ENCODE results near the gene SCAF4. TPM values are rescaled to one million over a fixed set of nuclear protein-coding genes. Genes with fewer than 3 reads are reported as not detected.
"Not testable (repeated sequence)": the region's sequence is repeated elsewhere in the genome, so short reads cannot be mapped to it uniquely, and the experiment has no call there.

The SCAF4 gene
- 10 to 100 TPM; 39.6 to 40.5 TPM for total RNA-seq

GRCh38 chr21:31731857-31732596 is at the start of gene SCAF4:
Gene SCAF4, minus strand, starts transcription at chr21:31732118. Its CDS starts 426 bp downstream, at chr21:31731692.
- H3K4me3 Mint-ChIP-seq: peak within 1 kb of the TSS; percentile 83
- H3K9me3 Mint-ChIP-seq: no peaks in the 10 kb centered on the region
- CTCF ChIA-PET: no interaction called here
- peak within 1 kb of the TSS; percentile 64 for H3K27ac Mint-ChIP-seq
- H3K4me1 Mint-ChIP-seq (ENCODE audit: low read depth): peaks cover 18% of the 10 kb centered on the region
- H3K27me3 Mint-ChIP-seq (ENCODE audit: low read depth): no peaks in the 10 kb centered on the region
- intact Hi-C loops (cut with micrococcal nuclease): loop anchor here (1.0 to 5.0 kb wide), 9 partner anchors 9 to 1040 kb away; partner anchors contain the start of genes KRTAP21-3, MIS18A, PAXBP1 and SOD1
- DNase-seq: peak; percentile 75
- H3K36me3 Mint-ChIP-seq (ENCODE audit: low read depth): peaks cover 4% of the 10 kb centered on the region

- Mint-ChIP-seq H3K36me3 (ENCODE audit: low read depth) (no peaks in the 10 kb centered on the region), H3K27ac (no peak overlapping the region), H3K9me3 (no peaks in the 10 kb centered on the region), H3K27me3 (ENCODE audit: low read depth) (peaks cover 4% of the 10 kb centered on the region), H3K4me1 (ENCODE audit: low read depth) (no peaks in the 10 kb centered on the region), H3K4me3 (no peak overlapping the region)
- intact Hi-C loops (cut with micrococcal nuclease): no loop called here
- CTCF ChIA-PET: interaction anchor here (1.6 kb wide), 1 partner anchor 9 kb away, joined by 4 read pairs; no protein-coding TSS in a partner anchor
- DNase-seq: no peak
Observed at GRCh38 chr21:31780944-31781343, 49.0 kb upstream of the SCAF4 start.

- H3K4me1 Mint-ChIP-seq (ENCODE audit: low read depth): no peaks in the 10 kb centered on the region
- intact Hi-C loops (cut with micrococcal nuclease): no loop called here
- CTCF ChIA-PET: no interaction called here
Observed at GRCh38 chr21:31778546-31778945, 46.6 kb upstream of the SCAF4 start.

GRCh38 chr21:31777857-31778256 is 45.9 kb upstream of the SCAF4 start:
- no peak overlapping the region for H3K27ac Mint-ChIP-seq
- H3K4me3 Mint-ChIP-seq: no peak overlapping the region
- no peaks in the 10 kb centered on the region for H3K4me1 Mint-ChIP-seq (ENCODE audit: low read depth)
- H3K9me3 Mint-ChIP-seq: no peaks in the 10 kb centered on the region
- no peaks in the 10 kb centered on the region for H3K36me3 Mint-ChIP-seq (ENCODE audit: low read depth)
- CTCF ChIA-PET: no interaction called here
- intact Hi-C loops (cut with micrococcal nuclease): no loop called here
- peaks cover 4% of the 10 kb centered on the region for H3K27me3 Mint-ChIP-seq (ENCODE audit: low read depth)
- no peak for DNase-seq

More at GRCh38 chr21:31778546-31778945, 46.6 kb upstream of the SCAF4 start:
- no peak overlapping the region for H3K4me3 Mint-ChIP-seq
- no peaks in the 10 kb centered on the region for H3K9me3 Mint-ChIP-seq
- H3K27me3 Mint-ChIP-seq (ENCODE audit: low read depth): peaks cover 4% of the 10 kb centered on the region
- H3K36me3 Mint-ChIP-seq (ENCODE audit: low read depth): no peaks in the 10 kb centered on the region
- H3K27ac Mint-ChIP-seq: no peak overlapping the region
- DNase-seq: no peak

- H3K4me3 Mint-ChIP-seq: no peak overlapping the region
- no peaks in the 10 kb centered on the region for H3K4me1 Mint-ChIP-seq (ENCODE audit: low read depth)
- H3K9me3 Mint-ChIP-seq: no peaks in the 10 kb centered on the region
- H3K27ac Mint-ChIP-seq: no peak overlapping the region
- CTCF ChIA-PET: interaction anchor here (1.6 kb wide), 1 partner anchor 12 kb away, joined by 4 read pairs; no protein-coding TSS in a partner anchor
- no peak for DNase-seq
- intact Hi-C loops (cut with micrococcal nuclease): no loop called here
- no peaks in the 10 kb centered on the region for H3K27me3 Mint-ChIP-seq (ENCODE audit: low read depth)
- no peaks in the 10 kb centered on the region for H3K36me3 Mint-ChIP-seq (ENCODE audit: low read depth)
Observed at GRCh38 chr21:31774031-31774430, 42.1 kb upstream of the SCAF4 start.

- intact Hi-C loops (cut with micrococcal nuclease): no loop called here
- CTCF ChIA-PET: interaction anchor here (1.7 kb wide), 1 partner anchor 8 kb away, joined by 4 read pairs; no protein-coding TSS in a partner anchor
- Mint-ChIP-seq H3K36me3 (ENCODE audit: low read depth) (no peaks in the 10 kb centered on the region), H3K4me1 (ENCODE audit: low read depth) (no peaks in the 10 kb centered on the region), H3K4me3 (no peak overlapping the region), H3K27ac (no peak overlapping the region), H3K27me3 (ENCODE audit: low read depth) (no peaks in the 10 kb centered on the region), H3K9me3 (no peaks in the 10 kb centered on the region)
- no peak for DNase-seq
Observed at GRCh38 chr21:31772674-31773555, 41.0 kb upstream of the SCAF4 start.

GRCh38 chr21:31771685-31772084 is 39.8 kb upstream of the SCAF4 start:
- Mint-ChIP-seq H3K4me1 (ENCODE audit: low read depth) (peaks cover 2% of the 10 kb centered on the region), H3K9me3 (no peaks in the 10 kb centered on the region), H3K4me3 (no peak overlapping the region), H3K27ac (no peak overlapping the region), H3K27me3 (ENCODE audit: low read depth) (no peaks in the 10 kb centered on the region), H3K36me3 (ENCODE audit: low read depth) (no peaks in the 10 kb centered on the region)
- CTCF ChIA-PET: interaction anchor here (1.7 kb wide), 1 partner anchor 10 kb away, joined by 4 read pairs; no protein-coding TSS in a partner anchor
- intact Hi-C loops (cut with micrococcal nuclease): no loop called here
- no peak for DNase-seq

GRCh38 chr21:31768710-31769109 is 36.8 kb upstream of the SCAF4 start:
- H3K9me3 Mint-ChIP-seq: no peaks in the 10 kb centered on the region
- H3K27ac Mint-ChIP-seq: no peak overlapping the region
- CTCF ChIA-PET: no interaction called here

GRCh38 chr21:31766899-31767298 is 35.0 kb upstream of the SCAF4 start:
- Mint-ChIP-seq H3K27ac (no peak overlapping the region), H3K27me3 (ENCODE audit: low read depth) (peaks cover 3% of the 10 kb centered on the region), H3K4me1 (ENCODE audit: low read depth) (peaks cover 3% of the 10 kb centered on the region), H3K36me3 (ENCODE audit: low read depth) (no peaks in the 10 kb centered on the region), H3K4me3 (no peak overlapping the region), H3K9me3 (no peaks in the 10 kb centered on the region)
- intact Hi-C loops (cut with micrococcal nuclease): no loop called here
- CTCF ChIA-PET: no interaction called here
- no peak for DNase-seq

More at GRCh38 chr21:31768710-31769109, 36.8 kb upstream of the SCAF4 start:
- Mint-ChIP-seq H3K36me3 (ENCODE audit: low read depth) (no peaks in the 10 kb centered on the region), H3K27me3 (ENCODE audit: low read depth) (no peaks in the 10 kb centered on the region), H3K4me3 (no peak overlapping the region), H3K4me1 (ENCODE audit: low read depth) (peaks cover 3% of the 10 kb centered on the region)
- no peak for DNase-seq
- intact Hi-C loops (cut with micrococcal nuclease): no loop called here

GRCh38 chr21:31765850-31766249 is 33.9 kb upstream of the SCAF4 start:
- CTCF ChIA-PET; H3K9me3 Mint-ChIP-seq; H3K36me3 Mint-ChIP-seq (ENCODE audit: low read depth); H3K4me3 Mint-ChIP-seq; H3K4me1 Mint-ChIP-seq (ENCODE audit: low read depth); H3K27ac Mint-ChIP-seq; intact Hi-C loops (cut with micrococcal nuclease); H3K27me3 Mint-ChIP-seq (ENCODE audit: low read depth); DNase-seq: not testable (repeated sequence)

- Mint-ChIP-seq H3K36me3 (ENCODE audit: low read depth) (no peaks in the 10 kb centered on the region), H3K27ac (no peak overlapping the region), H3K4me1 (ENCODE audit: low read depth) (no peaks in the 10 kb centered on the region), H3K4me3 (no peak overlapping the region), H3K9me3 (no peaks in the 10 kb centered on the region), H3K27me3 (ENCODE audit: low read depth) (peaks cover 4% of the 10 kb centered on the region)
- CTCF ChIA-PET: no interaction called here
- intact Hi-C loops (cut with micrococcal nuclease): no loop called here
- no peak for DNase-seq
Observed at GRCh38 chr21:31760931-31761330, 29.0 kb upstream of the SCAF4 start.

- CTCF ChIA-PET: interaction anchor here (0.6 kb wide), 1 partner anchor 9 kb away, joined by 3 read pairs; no protein-coding TSS in a partner anchor
- H3K27me3 Mint-ChIP-seq (ENCODE audit: low read depth): peaks cover 2% of the 10 kb centered on the region
- H3K9me3 Mint-ChIP-seq: no peaks in the 10 kb centered on the region
- H3K27ac Mint-ChIP-seq: no peak overlapping the region
- intact Hi-C loops (cut with micrococcal nuclease): no loop called here
- H3K4me1 Mint-ChIP-seq (ENCODE audit: low read depth): no peaks in the 10 kb centered on the region
- H3K36me3 Mint-ChIP-seq (ENCODE audit: low read depth): no peaks in the 10 kb centered on the region
- DNase-seq: no peak
- H3K4me3 Mint-ChIP-seq: no peak overlapping the region
Observed at GRCh38 chr21:31756787-31757186, 24.9 kb upstream of the SCAF4 start.
